Activated B cell treated with CpG ODN at 0.5 μM for 24 hours (primary cell): ENCODE results near the gene MRPL9. TPM values are rescaled to one million over a fixed set of nuclear protein-coding genes. Genes with fewer than 3 reads are reported as not detected.
A peak's percentile ranks its signal among the peaks of the same experiment; 100 is the strongest.

Experiments used
- ATAC-seq: fragments of 200-7000 bp; cut with Tn5 transposase; one replicate; pipeline ENCODE4 v1.10.0; 2021; ENCODE audit warnings: low read depth, mild to moderate bottlenecking, moderate library complexity
- CTCF ChIA-PET: fragments of 350-600 bp; sonication (Branson Sonifier 250); formaldehyde crosslinking; loops from one replicate; lab custom pipeline; 2021; ENCODE audit warnings: antibody characterized with exemption; lab: Charles Lee
- POLR2A ChIA-PET: fragments of 350-600 bp; sonication (Branson Sonifier 250); formaldehyde crosslinking; loops from one replicate; lab custom pipeline; 2021; ENCODE audit warnings: antibody characterized with exemption; lab: Charles Lee
- DNase-seq: peaks from one replicate; pipeline ENCODE4 v3.0.0; 2022
- H3K27ac Mint-ChIP-seq: one replicate; pipeline ENCODE4 v1.8.0; 2020; ENCODE audit warnings: mixed read lengths
- H3K27me3 Mint-ChIP-seq: one replicate; pipeline ENCODE4 v1.8.0; 2021; ENCODE audit warnings: mixed read lengths
- H3K36me3 Mint-ChIP-seq: one replicate; pipeline ENCODE4 v1.8.0; 2021; ENCODE audit warnings: low read depth, mixed read lengths
- H3K4me1 Mint-ChIP-seq: one replicate; pipeline ENCODE4 v1.8.0; 2021; ENCODE audit warnings: mixed read lengths
- H3K4me3 Mint-ChIP-seq: one replicate; pipeline ENCODE4 v1.8.0; 2020; ENCODE audit warnings: mild to moderate bottlenecking, mixed read lengths
- H3K9me3 Mint-ChIP-seq: one replicate; pipeline ENCODE4 v1.8.0; 2020; ENCODE audit warnings: mixed read lengths
- intact Hi-C: fragments of 100-400 bp; cut with micrococcal nuclease; formaldehyde crosslinking; loops from one replicate; pipeline ENCODE4 v1.15.1; 2024
- total RNA-seq: library from RNA; stranded (reverse); gene quantifications from 2 replicates; pipeline ENCODE4 v1.2.3, GENCODE V29; 2022
- TF ChIP-seq, protein P1 (sequence below): fragments of 200-600 bp; IDR thresholded peaks from one replicate; pipeline ENCODE4 v1.8.0; 2022; ENCODE audit warnings: antibody characterized with exemption, mild to moderate bottlenecking

The MRPL9 gene
- total RNA-seq: 96.2 and 105 TPM in 2 replicates

DNA sequence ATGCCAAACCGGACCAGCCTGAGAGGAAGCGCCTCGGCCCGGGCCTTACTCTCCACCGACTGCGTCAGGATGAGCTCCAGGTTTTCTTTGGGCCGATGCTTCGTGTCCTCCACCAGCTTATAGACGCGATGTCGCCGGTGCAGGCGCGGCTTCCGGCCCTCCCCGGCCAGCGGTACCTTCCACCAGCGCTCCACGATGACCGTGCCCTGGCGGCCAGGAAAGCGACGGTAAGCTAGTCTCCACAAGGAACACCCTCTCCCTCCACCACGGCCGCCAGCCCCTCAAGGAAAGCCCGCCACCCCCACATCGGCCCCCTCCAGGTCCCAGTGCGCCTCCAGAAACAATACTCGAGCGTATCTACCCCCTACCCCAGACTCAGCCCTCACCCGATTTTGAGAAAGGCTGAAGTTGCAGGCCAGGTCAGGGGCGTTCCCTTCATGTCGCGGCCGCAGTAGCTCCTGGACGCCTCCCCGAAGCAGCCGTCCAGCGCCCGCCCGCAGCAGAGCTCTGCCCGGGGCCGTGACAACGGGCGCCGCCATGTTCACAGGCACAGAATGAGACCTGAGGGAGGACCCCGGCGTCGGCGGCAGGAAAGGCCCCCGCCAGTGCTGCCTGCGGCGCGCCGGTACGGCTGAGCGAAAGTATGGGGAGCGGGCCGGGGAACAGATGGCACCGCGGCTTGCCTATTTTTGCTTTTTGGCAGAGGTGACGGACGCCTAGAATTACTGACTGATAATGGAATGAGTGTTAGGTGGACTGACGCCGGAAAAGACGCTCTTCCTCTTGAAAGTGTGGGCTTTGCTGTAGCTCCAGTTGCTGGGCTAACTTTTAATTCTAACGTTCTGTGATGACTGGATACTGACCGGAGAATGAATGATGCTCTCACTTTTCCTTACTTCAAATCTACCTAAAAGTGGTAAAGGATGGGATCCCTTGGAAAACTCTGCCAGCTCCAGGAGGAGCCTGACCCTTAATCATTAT lies at the start of gene MRPL9:
Gene MRPL9, minus strand, starts transcription at position 556 of the 981 bp plus-strand sequence. Its CDS starts 17 bp downstream, at position 539.
- intact Hi-C loops: loop anchor here (1.0 to 5.0 kb wide), 5 partner anchors 27 to 306 kb away; partner anchors contain the start of genes C2CD4D, POGZ, RIIAD1 and TDRKH
- H3K9me3 Mint-ChIP-seq: no peaks in the 10 kb centered on the region
- H3K27ac Mint-ChIP-seq: peak within 1 kb of the TSS; percentile 91
- H3K36me3 Mint-ChIP-seq: peaks cover 48% of the 10 kb centered on the region
- H3K4me1 Mint-ChIP-seq: peaks cover 20% of the 10 kb centered on the region
- CTCF ChIA-PET: interaction anchor here (0.8 kb wide), 1 partner anchor 169 kb away, joined by 3 read pairs; no protein-coding TSS in a partner anchor
- H3K27me3 Mint-ChIP-seq: no peaks in the 10 kb centered on the region
- TF ChIP-seq, protein P1, sequence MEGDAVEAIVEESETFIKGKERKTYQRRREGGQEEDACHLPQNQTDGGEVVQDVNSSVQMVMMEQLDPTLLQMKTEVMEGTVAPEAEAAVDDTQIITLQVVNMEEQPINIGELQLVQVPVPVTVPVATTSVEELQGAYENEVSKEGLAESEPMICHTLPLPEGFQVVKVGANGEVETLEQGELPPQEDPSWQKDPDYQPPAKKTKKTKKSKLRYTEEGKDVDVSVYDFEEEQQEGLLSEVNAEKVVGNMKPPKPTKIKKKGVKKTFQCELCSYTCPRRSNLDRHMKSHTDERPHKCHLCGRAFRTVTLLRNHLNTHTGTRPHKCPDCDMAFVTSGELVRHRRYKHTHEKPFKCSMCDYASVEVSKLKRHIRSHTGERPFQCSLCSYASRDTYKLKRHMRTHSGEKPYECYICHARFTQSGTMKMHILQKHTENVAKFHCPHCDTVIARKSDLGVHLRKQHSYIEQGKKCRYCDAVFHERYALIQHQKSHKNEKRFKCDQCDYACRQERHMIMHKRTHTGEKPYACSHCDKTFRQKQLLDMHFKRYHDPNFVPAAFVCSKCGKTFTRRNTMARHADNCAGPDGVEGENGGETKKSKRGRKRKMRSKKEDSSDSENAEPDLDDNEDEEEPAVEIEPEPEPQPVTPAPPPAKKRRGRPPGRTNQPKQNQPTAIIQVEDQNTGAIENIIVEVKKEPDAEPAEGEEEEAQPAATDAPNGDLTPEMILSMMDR: no peak
- ATAC-seq: peak; percentile 99
- POLR2A ChIA-PET: interaction anchor here (0.6 to 2.0 kb wide), 9 partner anchors 13 to 1200 kb away, joined by 3 to 33 read pairs (median 4); partner anchors contain the start of genes TDRKH and THEM4
- peak; percentile 80 for DNase-seq
- peak within 1 kb of the TSS; percentile 92 for H3K4me3 Mint-ChIP-seq

DNA sequence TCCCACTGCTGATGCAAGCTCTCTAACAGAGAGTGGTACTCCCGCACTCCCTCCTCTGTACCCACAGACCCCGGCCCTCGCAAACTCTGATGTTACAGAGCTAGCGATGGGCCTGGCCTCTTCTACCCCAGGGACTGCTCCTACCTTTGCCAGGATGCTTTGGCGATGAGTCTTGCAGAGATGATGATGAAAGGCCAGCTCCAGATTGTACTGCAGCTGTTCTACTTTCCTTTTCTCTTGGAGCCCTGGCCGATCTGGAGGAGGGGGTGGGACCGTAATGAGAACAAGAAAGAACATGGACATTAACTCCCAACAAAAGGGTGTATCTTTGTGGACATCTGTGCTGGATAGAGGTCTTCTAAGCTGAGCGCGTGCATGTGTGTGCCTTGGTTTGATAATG lies 47.9 kb upstream of the MRPL9 start:
- Mint-ChIP-seq H3K4me3 (no peak overlapping the region), H3K27me3 (peaks cover 5% of the 10 kb centered on the region), H3K27ac (no peak overlapping the region), H3K36me3 (no peaks in the 10 kb centered on the region), H3K9me3 (no peaks in the 10 kb centered on the region), H3K4me1 (no peaks in the 10 kb centered on the region)
- intact Hi-C loops: no loop called here
- ATAC-seq (no peak), DNase-seq (no peak)
- POLR2A ChIA-PET: no interaction called here
- TF ChIP-seq, protein P1: no peak
- CTCF ChIA-PET: no interaction called here

DNA sequence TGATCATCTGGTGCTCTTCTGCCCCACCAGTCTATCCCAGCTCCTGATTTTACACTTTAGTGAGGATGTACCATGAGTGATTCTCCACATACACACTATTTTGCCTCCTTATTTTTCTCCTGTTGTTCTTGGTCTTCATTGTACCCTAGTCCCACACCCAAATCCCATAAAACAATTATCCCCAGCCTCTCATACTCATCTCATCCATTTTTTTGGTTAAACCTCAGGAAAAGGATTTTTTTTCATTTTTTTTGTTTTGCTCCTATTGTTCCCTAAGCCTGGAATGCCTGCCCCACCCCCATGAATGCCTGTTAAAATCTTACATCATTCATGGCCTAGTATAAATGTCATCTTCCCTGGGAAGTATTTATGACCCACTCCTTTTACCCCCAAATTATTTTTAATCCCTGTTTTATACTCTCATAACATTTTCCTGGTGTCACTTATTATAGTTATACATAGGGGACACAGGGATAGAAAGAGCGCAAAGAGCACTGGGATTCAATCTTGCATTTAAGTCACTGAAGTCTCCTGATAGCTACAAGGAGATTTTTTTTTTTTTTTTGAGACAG lies 46.8 kb upstream of the MRPL9 start:
- Mint-ChIP-seq H3K4me1 (no peaks in the 10 kb centered on the region), H3K36me3 (no peaks in the 10 kb centered on the region), H3K9me3 (no peaks in the 10 kb centered on the region), H3K27ac (no peak overlapping the region), H3K4me3 (no peak overlapping the region), H3K27me3 (peaks cover 2% of the 10 kb centered on the region)
- POLR2A ChIA-PET: no interaction called here
- intact Hi-C loops: no loop called here
- DNase-seq: no peak
- no peak for ATAC-seq
- CTCF ChIA-PET: no interaction called here
- TF ChIP-seq, protein P1: no peak

DNA sequence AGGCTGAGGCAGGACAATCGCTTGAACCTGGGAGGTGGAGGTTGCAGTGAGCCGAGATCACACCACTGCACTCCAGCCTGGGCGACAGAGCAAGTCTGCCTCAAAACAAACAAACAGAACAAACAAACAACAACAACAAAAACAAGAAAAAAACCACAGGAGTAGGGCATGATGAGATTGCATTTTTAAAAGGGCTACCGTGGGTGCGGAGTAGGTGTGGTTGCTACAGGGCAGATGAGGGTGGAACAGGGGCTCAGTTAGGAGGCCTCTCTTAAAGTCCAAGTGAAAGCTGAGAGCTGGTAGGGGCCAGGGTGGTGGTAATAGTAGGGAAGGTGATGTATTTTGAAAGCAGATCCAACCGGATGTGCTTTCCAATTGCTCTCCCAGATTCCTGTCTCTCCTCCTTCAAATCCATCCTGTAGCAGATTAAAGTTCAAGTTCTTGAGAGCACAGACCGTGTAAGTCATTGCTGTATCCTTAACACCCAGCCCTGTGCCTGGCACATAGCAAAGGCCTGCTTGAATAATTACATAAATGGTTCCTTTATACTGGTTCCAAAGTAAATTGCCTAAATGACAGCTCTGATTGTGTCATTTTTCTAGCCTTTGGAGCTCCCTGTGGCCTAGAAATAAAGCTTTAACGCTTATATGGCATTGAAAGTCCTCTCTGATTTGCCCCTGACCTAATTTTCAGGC lies 46.1 kb upstream of the MRPL9 start:
- Mint-ChIP-seq H3K27ac (no peak overlapping the region), H3K4me3 (no peak overlapping the region), H3K36me3 (no peaks in the 10 kb centered on the region), H3K9me3 (no peaks in the 10 kb centered on the region), H3K4me1 (peaks cover 2% of the 10 kb centered on the region), H3K27me3 (peaks cover 2% of the 10 kb centered on the region)
- ChIA-PET CTCF (no interaction called here), POLR2A (no interaction called here)
- intact Hi-C loops: no loop called here
- no peak for DNase-seq
- ATAC-seq: no peak
- TF ChIP-seq, protein P1: no peak
